ENCODE data around the gene UBAC2.
"Not testable (repeated sequence)": the region's sequence is repeated elsewhere in the genome, so short reads cannot be mapped to it uniquely, and the experiment has no call there.

UBAC2 gene

DNA sequence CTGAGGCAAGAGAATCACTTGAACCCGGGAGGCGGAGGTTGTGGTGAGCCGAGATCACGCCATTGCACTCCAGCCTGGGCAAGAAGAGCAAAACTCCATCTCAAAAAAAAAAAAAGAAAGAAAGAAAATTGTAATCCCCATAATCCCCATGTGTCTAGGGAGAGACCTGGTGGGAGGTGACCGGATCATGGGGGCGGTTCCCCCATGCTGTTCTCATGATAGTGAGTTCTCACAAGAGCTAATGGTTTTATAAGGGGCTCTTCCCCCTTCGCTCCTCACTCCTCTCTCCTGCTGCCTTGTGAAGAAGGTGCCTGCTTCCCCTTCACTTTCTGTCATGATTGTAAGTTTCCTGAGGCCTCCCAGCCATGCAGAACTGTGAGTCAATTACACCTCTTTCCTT, 192.7 kb downstream of the UBAC2 start:
- DNase-seq (ENCODE audit: low spot score) = not testable (repeated sequence)

DNA sequence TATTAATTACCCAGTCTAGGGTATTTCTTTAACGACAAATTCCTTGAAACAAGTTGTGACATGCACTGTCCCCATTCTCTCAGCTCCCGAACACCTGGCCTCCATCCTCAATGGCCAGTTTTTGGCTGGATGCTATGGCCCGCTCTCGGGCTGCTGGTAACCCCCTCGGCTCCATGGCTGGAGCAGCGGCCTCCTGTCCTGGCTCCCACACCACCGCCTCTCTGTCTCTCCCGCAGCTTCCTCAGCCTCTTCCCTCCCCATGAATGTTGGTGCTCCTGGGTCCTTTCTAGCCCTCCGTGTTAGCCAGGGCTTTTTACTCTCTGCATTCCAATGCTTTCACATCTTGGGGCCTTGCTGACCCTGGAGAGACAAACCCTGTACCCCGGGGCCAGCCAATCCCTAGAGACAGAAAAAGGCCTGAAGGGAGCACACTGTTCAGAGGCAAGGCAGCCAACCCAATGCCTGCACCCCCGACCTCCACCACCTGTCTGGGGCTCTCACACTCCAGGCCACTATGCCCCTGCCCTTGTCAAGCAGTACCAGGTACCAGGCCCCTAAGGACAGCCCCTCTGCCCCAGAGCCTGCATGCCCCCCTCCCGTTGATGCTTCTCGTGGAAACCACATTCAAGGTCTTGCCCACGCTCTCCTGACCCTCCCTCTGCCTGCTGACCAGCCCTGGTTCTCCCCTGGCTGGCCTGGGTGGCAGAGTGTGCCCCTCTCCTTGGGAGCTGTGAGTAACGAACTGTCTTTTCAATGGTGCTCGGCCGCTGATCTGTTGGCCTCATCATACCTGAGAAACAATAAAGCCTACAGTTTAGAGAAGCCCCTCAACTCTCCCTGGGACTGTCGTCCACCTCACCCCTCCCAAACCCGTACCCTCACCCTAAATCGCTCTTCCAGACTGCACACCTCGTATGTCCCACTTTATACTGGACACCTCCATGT, 193.4 kb downstream of the UBAC2 start:
- no peak for DNase-seq (ENCODE audit: low spot score)

DNA sequence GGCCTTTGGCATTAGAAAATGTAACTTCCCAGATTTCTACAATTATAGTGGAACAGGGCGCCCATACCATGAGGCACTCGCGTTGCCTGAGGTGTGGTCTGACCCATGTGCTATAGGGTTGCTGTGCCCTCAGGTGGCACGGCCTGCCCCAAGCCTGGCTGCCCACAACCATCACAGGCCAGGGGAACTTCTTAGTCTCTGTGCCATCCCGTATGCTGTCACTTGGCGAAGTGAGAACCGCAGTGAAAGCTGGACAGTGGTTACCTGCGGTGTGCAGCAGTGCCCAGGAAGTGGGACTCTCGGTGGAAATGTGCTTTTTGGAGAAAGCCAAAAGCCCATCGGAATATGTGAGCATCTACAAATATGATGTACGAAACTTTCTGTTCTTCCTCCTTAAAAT, 194.8 kb downstream of the UBAC2 start:
- no peak for DNase-seq (ENCODE audit: low spot score)

DNA sequence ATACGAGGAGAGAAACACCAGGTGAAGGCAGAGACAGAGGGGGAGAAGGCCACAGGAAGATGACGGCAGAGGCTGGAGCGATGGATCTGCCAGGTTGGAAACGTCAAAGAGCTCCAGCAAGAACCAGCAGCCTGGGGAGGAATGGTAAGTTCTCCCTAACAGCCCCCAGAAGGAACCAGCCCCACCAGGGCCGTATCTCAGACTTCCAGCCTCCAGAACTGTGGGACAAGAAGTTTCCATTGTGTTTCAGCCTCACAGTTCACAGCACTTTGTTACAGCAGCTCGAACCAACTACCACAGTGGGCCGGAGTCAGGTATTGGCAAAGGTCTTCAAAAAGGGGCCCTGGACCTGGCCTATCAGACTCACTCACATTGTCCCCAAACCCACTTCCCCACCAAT, 195.8 kb downstream of the UBAC2 start:
- DNase-seq (ENCODE audit: low spot score) = no peak

DNA sequence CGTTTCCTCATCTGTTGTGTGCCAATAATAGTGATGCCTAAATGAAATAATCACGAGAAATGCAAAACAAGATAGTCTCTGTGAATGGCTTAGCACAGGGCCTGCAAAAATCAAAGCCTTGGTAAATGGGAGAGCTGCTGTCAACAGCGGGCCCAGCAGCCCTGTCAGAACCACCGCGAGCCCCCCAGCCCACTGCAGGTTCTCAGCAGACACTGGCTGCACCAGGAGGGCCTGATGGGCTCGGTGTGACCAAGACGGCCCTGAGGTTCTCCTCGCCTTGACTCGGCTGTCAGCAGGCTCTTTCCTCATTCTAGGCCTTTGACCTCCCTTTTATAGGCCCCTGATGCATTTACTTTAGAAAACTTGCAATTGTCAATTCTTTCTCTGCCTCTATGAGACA, 197.4 kb downstream of the UBAC2 start:
- DNase-seq (ENCODE audit: low spot score) = no peak

DNA sequence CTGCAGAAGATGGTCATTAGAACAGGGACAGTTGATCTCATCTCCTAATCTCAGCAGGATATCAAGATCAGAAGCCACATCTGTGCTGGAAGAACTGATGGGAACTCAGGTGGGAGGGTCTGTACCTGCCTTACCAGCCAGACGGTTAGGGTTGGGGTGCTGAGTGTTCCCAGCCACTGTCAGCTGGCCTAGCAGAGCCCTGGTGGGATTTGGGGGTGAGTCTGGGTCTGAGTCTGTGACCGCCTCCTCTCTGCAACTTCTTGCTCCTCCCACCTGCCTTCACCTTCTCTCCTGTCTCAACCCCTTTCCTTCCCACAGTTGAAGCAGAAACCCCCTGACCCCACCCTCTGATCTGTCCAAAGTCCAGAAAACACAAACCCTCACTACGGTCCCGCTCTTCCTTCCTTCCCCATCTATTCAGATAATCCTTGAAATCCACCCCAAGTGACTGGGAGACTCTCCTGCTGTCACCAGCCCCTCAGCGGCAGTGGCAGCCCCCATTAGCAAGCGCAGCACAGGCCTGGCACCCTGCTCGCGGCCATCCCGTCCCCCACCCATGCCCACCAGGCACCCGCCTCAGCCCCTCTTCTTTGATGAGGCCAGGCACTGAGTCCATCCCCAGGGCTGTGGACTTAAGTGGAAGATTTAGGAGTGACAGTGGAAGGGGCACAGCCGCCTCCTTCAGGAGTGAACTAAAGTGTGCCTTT, 198.4 kb downstream of the UBAC2 start:
- DNase-seq (ENCODE audit: low spot score) = no peak

DNA sequence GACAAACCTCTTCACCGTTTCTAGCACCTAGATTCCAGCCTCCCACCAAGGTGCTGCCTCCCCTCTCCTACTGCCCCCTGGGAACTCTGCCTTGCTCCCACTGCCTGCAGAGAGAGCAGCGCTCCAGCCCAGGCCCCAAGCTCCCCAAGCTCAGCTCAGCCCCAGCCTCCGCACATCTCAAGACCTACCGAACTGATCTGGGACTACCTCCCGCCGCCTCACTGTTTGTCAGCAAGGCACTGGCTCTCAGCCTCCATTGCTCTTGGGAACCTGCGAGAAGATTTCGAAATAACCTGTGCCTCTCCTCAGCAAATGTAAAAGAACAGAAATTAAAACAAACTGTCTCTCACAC, 198.9 kb downstream of the UBAC2 start:
- no peak for DNase-seq (ENCODE audit: low spot score)

DNA sequence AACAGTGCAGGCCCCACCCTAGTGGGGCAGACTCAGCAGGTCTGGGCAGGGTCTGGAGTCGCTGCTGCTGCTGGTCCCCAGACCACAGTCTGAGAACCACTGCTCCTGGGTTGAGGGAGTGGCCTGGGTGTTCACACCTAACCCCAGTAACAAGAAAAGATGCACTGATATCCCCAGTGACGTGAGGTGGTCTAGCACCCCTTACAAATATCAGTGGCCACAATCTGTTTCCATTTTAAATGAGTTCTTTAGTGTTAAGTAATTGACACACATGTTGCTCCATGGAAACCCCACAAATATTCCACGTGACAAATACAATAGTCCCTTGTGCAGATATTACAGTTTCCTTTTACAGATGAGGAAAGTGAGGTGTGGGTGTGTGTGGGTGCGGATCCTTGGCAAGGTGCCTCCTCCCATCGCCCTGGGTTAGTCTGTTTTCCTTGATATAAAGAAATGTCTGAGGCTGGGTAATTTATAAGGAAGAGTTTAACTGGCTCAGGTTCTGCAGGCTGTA, 202.9 kb downstream of the UBAC2 start:
- DNase-seq (ENCODE audit: low spot score) = no peak

DNA sequence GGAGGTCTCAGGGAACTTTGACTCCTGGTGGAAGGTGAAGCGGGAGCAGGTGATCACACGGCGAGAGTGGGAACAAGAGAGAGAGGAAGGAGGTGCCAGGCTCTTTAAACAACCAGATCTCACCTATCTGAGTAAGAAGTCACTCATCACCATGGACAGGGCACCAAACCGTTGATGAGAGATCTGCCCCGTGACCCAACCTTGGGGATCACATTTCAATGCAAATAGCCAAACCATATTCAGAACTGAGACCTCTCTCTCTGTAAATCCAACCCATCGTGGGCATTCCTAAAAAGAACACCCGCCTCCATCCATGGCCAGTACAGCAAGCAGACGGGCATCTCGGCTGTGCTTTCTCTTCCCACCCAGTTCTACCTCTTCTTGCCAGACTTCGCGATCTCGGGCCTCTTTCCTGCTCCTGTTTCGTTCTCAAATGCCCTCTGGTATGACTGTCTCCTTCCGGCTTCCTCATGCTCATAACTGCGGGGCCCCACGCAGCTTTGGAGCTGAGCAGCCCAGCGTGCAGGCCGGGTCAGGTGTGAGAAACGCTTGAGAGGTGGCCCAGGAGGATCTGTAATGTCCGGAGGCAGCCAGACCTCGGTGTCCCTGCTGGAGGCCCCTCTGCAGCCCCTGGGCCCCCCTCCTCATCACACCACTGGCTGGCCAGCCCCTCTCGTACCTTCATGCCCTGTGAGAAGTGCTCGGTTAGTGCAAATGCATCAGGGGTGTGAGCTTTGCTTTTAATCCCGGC, 203.5 kb downstream of the UBAC2 start:
- DNase-seq (ENCODE audit: low spot score) = no peak

DNA sequence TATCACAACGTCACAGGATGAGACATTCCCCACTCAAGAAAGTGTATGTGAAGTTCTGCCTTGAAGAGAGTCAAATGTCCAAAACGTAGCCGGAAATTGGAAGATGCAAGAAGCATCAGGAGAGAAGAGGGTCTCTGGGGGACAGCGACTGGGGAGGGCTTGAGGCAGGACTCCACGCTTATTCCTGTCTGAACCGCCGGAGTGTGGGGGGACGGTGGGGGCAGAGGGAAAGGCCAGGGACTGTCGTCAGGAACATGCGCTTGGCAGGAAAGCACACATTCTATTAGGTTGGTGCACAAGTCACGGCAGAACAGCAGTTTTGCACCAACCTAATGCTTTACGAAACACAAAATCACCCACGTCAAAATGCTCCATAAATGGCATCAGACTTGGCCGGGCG, 205.3 kb downstream of the UBAC2 start:
- no peak for DNase-seq (ENCODE audit: low spot score)

DNA sequence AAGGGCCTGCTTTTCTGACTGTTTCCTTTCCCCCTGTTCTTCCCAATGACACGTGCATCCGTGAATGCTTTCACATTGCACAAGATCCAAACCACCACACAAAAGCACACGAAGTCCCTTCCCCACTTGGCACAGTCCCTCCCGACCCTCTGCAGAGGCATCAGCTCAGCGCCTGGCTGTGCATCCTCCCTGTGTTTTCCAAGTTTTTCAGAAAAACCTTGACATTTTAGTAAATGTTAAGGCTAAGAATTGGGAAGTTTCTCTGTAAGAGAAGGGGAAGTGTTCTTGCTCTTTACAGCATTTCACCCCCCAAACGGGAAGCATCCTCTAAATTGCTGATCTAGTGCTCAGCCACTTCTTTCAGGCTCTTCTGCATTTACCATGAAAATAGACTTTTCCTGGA, 206.1 kb downstream of the UBAC2 start:
- peak; percentile 74 for DNase-seq (ENCODE audit: low spot score)

DNA sequence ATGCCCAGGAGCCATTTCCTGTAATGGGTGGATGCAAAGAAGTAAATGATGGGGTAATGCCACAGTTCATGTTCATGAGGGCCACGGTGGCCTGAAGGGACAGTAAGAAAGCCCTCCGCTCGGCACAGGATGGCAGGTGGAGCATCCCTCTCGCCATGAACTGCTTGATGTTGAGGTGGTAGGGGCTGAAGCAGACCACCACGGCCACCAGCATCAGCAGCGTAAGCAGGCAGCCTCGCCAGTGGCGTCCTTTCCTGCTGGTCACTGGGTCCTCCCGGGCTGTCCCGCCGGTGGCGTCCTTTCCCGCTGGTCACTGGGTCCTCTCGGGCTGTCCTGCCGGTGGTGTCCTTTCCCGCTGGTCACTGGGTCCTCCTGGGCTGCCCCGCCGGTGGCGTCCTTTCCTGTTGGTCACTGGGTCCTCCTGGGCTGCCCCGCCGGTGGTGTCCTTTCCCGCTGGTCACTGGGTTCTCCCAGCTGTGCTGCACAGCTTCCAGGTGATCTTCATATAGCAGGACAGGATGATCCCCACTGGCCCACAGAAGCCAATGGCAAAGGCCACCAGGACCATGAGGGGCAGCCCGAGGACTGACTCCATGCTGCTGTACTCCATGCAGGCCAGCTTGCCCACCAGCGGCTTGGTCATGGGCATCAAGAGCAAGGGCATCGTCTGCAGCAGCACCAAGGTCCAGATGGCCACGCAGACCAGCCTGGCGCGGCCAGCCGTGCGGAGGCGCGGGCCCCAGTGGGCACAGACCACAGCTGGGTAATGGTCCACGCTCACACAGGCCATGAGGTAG, 207.4 kb downstream of the UBAC2 start:
- no peak for DNase-seq (ENCODE audit: low spot score)

DNA sequence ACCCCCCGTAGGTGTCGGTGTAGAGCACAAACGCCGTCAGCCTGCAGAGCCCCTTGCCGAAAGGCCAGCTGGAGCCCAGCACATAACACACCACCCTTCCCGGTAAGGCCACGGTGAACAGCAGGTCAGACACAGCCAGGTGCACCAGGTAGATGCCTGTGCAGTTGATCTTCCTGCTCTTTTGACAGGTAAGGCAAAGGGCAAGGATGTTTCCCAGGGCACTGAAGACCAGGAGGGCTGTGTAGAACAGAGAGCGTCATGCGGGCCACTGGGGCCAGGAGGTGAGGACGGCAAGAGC, 208.0 kb downstream of the UBAC2 start:
- DNase-seq (ENCODE audit: low spot score) = no peak

DNA sequence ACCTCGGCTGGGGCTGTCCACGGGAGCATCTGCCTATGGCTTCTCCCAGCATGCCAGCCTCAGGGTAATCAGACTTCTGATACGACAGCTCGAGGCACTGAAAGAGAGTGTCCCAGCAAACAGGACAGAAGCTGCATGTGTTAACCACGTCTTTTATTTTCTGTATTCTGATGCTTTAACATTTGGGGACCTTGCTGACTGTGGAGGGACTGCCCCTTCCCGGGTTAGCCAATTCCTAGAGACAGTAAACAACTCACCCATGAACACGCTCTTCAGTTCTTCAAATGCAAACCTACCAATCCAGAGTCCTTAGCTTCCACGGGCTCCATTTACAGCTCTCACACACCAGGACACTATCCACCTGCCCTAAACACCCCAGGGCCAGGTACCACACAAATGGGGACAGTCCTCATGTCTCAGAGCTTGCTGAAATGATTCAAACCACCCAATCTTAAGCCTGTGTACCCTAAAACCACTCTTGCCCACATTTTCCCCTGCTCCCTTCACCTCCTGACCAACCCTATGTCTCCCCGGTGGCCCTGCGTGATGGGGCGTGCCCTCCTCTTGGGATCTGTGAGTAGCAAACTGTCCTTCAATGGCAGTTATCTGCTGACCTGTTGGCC, 208.9 kb downstream of the UBAC2 start:
- not testable (repeated sequence) for DNase-seq (ENCODE audit: low spot score)

DNA sequence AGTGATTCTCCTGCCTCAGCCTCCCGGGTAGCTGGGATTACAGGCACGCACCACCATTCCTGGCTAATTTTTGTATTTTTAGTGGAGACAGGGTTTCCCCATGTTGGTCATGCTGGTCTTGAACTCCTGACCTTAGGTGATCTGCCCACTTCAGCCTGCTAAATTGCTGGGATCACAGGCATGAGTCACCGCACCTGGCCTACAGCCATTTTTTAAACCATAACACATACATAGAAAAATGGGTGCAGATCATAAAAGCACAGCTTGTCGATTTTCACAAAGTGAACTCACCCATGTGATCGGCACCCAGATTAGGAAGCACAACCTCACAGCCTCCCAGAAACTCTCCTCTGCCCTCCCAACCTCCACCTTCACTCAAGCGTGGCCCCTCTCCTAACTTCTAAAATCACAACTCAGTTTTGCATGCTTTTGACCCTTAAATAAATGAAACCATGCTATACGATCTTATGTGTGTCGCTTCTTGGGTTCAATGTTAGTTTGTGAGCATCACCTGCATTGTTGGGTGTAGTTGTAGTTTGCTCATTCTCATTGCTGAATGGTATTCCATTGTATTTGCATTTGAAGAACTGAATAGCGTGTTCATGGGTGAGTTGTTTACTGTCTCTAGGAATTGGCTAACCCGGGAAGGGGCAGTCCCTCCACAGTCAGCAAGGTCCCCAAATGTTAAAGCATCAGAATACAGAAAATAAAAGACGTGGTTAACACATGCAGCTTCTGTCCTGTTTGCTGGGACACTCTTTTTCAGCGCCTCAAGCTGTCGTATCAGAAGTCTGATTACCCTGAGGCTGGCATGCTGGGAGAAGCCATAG, 210.2 kb downstream of the UBAC2 start:
- not testable (repeated sequence) for DNase-seq (ENCODE audit: low spot score)

DNA sequence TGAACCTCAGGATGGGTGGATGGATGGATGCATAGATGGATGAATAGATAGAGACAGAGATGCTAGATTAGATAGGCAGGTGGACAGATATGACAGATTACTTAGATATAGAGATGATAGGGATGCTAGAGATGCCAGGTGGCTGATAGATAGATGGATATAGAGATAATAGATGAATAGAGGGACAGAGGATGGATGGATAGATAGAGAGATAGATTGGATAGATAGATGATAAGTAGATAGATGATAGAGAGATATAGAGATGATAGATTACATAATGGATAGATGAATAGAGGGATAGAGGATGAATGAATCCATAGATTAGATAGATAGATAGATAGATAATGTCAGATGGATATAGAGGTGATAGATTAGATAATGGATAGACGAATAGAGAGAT, 212.2 kb downstream of the UBAC2 start:
- no peak for DNase-seq (ENCODE audit: low spot score)

DNA sequence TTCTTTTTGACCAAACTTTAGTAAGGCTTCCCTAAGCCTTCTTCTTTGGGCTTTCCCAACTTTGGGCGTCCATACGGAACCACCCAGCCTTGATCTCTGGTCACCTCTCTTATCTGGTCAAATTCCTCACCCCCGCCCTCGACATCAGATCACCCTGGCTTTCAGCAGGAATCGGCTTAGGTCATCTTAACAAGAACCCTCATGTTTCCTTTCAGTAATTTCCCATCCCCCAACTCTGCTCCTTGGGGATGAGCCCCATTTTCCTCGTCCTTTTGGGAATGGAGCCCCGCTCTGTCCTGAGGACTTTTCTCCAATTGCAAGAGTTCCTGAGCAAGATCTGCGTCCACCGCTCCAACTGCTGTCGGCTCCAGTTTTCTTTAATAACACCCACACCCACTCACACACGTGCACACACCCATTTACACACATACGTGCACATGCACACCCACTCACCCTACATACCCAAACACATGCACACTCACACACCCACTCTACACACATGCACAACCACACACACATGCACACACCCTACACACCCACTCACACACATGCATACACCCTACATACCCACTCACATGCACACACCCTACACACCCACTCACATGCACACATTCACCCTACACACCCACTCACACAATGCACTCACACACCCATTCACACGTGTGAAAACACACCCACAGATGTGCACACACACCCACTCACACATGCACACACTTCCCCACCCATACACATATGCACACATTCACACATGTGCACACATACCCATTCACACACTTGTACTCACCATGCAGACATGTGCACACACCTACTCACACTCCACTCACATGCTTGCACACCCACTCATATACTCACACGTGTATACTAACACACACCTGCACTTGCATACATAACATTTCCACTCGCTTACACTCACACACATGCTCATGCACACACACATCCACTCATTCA, 213.7 kb downstream of the UBAC2 start:
- DNase-seq (ENCODE audit: low spot score) = no peak

DNA sequence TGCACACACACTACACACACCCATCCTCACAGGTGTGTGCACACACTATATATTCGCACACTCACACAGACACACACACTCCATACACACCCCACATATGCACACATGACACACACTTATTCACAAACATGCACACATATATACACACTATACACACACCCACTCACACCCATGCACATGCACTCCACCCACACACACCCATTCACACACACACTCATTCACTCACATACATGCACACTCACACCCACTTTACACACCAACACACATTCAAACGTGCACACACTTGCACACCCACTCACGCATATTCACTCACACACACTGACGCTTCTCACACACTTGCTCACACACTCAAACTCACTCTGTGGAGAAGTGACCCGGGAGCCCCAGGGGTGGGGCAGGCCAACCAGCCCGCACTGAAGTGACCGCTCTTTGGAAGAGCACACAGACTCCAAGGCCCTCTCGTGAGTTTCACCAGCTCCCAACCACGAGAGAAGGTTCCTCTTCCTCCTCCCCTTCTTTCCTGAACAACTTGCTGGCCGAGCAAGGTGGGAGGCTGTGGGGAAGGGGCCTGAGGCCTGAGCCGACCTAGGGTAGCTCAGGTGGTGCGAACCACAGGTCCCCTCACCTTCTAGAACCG, 214.5 kb downstream of the UBAC2 start:
- no peak for DNase-seq (ENCODE audit: low spot score)

DNA sequence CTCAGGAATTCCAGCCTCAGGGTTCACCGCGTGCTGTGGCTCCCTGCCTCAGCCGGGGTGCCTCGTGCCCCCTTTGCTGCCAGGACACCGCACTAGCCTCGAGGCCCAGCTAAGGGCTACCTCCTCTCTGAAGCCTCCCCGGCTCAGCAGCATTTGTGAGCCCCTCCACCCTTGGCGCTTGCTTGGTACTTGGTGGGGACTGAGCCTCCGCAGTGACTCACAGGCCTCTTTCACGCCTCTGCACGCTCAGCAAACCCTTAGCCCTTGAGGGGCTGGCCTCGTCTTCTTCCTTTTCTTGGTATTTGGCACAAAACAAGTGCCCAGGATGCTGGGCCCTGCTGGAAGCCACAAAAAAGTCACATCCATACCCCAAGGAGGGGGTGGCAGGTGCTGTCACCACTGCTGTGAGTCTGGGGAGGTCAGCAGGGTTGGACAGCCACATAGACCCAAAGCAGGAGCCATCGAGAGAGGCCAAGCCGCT, 215.2 kb downstream of the UBAC2 start:
- no peak for DNase-seq (ENCODE audit: low spot score)

Data from pons (tissue), 1 donor.